ENCODE measurements around the gene ZNF444. TPM values are rescaled to one million over a fixed set of nuclear protein-coding genes. Genes with fewer than 3 reads are reported as not detected.

ZNF444 gene
- total RNA-seq, 1 experiment from 2014 or later: 40.0 TPM

DNA sequence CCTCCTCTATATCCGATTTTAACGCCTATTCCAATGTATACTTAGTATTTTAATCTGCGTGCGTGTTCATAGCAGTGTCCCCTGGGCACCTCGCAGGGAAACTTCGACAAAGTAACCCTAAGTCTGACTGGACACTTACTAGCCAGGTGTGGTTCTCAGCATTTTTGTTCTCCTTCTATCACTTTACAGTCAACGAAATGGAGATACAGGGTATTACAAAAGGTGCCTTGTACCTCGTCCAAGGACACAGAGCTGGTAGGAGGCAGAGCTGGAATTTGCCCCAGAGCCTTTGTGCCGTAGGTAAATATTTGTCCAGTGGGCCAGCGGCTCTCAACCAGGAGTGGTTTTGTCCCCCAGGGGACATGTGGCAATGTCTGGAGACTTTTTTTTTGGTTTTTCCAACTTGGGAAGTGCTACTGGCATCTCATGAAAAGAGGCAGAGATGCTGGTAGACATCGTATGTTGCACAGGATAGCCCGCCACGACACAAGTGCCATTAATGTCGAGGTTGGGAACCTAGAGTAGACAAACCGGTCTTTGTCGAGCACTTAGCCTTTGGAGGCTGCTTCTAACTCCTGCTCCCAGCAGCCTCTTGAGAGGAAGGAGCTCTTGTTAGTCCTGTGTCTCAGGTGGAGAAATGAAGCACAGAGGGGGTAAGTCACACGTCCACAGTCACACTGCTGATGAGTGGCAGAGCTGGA is 1.1 kb downstream of the ZNF444 start:
- Histone ChIP-seq H3K79me2 (ENCODE audit: low read length) (peaks cover 44% of the 10 kb centered on the region), H3K4me3 (ENCODE audit: low read length) (peak overlapping the region; percentile 80), H3K9ac (ENCODE audit: low read length) (peak overlapping the region; percentile 49), H3K36me3 (ENCODE audit: low read depth, low read length) (no peaks in the 10 kb centered on the region), H3K9me3 (ENCODE audit: low read length) (no peaks in the 10 kb centered on the region), H3K4me2 (ENCODE audit: low read length) (peak overlapping the region; percentile 91), H2AFZ (ENCODE audit: low read length) (peak overlapping the region; percentile 71), H3F3A (ENCODE audit: low read length, unreplicated experiment) (no peaks in the 10 kb centered on the region), H3K27me3 (ENCODE audit: low read length) (no peaks in the 10 kb centered on the region), H3K4me1 (ENCODE audit: insufficient read depth, low read length) (peaks cover 21% of the 10 kb centered on the region), H4K20me1 (ENCODE audit: low read length) (no peaks in the 10 kb centered on the region), H3K27ac (ENCODE audit: low read length) (peak overlapping the region; percentile 31), H3K9me2 (replicated peaks; ENCODE audit: low read length) (no peaks in the 10 kb centered on the region)
- DNase-seq (peak; percentile 75), ATAC-seq (0 out of 2 replicates have a peak, but pooled peaks have one; percentile 1)
- CTCF ChIA-PET: interaction anchor here (0.6 kb wide), 1 partner anchor 191 kb away, joined by 8 read pairs; no protein-coding TSS in a partner anchor
- BruUV-seq (replicated peaks): TSS peak; percentile 40
- POLR2A ChIA-PET (ENCODE audit: unreplicated experiment): no interaction called here
- intact Hi-C loops (cut with micrococcal nuclease): loop anchor here (5.0 kb wide), 1 partner anchor 335 kb away; the partner anchor contains the start of gene ZNF667
- TF ChIP-seq, protein P1, sequence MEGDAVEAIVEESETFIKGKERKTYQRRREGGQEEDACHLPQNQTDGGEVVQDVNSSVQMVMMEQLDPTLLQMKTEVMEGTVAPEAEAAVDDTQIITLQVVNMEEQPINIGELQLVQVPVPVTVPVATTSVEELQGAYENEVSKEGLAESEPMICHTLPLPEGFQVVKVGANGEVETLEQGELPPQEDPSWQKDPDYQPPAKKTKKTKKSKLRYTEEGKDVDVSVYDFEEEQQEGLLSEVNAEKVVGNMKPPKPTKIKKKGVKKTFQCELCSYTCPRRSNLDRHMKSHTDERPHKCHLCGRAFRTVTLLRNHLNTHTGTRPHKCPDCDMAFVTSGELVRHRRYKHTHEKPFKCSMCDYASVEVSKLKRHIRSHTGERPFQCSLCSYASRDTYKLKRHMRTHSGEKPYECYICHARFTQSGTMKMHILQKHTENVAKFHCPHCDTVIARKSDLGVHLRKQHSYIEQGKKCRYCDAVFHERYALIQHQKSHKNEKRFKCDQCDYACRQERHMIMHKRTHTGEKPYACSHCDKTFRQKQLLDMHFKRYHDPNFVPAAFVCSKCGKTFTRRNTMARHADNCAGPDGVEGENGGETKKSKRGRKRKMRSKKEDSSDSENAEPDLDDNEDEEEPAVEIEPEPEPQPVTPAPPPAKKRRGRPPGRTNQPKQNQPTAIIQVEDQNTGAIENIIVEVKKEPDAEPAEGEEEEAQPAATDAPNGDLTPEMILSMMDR (conservative IDR thresholded peaks at IDR 0.05; ENCODE audit: low read depth, low read length): no peak
- no peak for TF ChIP-seq EZH2phosphoT487 (IDR thresholded peaks at IDR 0.05; ENCODE audit: borderline replicate concordance, low read length)
- no peak for TF ChIP-seq EZH2 (IDR thresholded peaks at IDR 0.05; ENCODE audit: low read length, unreplicated experiment)

DNA sequence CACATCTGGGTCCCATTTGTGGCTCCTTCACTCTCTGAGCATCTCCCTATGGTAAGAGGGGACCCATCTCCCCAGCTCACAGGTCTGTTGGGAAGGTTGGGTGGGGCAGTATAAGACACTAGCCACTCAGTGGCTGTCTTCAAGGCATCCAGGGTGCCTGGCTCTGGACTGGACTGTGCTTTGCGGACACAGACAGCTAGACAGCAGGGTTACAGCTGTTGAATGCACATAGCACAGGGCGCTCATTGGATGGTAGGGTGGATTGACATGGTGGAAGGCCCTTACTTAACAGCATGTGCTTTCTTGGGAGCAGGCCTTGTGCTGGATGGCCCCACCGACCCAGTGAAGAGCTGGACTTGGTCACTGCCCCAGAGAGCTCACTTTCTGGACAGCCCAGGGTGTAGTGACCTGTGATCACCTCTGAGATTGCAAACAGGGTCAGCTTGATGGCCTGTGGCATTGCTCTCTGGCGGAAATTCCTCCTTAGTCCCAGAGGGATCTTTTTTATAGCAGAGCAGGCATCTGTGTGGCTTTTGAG is 1.9 kb downstream of the ZNF444 start:
- ATAC-seq (no peak), DNase-seq (no peak)
- no peaks in the 10 kb centered on the region for H3F3A ChIP-seq (ENCODE audit: low read length, unreplicated experiment)
- H3K27ac ChIP-seq (ENCODE audit: low read length): peak overlapping the region; percentile 31; the same call in 1 of the 2 replicates
- CTCF ChIA-PET: no interaction called here
- POLR2A ChIA-PET (ENCODE audit: unreplicated experiment): no interaction called here
- H2AFZ ChIP-seq (ENCODE audit: low read length): no peak overlapping the region
- H3K27me3 ChIP-seq (ENCODE audit: low read length): no peaks in the 10 kb centered on the region
- BruUV-seq (replicated peaks): no TSS peak
- no peaks in the 10 kb centered on the region for H3K9me3 ChIP-seq (ENCODE audit: low read length)
- H3K4me1 ChIP-seq (ENCODE audit: insufficient read depth, low read length): peaks cover 21% of the 10 kb centered on the region
- H3K36me3 ChIP-seq (ENCODE audit: low read depth, low read length): no peaks in the 10 kb centered on the region; the same call in 1 of the 2 replicates
- H3K79me2 ChIP-seq (ENCODE audit: low read length): peaks cover 44% of the 10 kb centered on the region
- H4K20me1 ChIP-seq (ENCODE audit: low read length): no peaks in the 10 kb centered on the region
- H3K9me2 ChIP-seq (replicated peaks; ENCODE audit: low read length): no peaks in the 10 kb centered on the region
- peak overlapping the region; percentile 80; the same call in 1 of the 2 replicates for H3K4me3 ChIP-seq (ENCODE audit: low read length)
- peak overlapping the region; percentile 91 for H3K4me2 ChIP-seq (ENCODE audit: low read length)
- H3K9ac ChIP-seq (ENCODE audit: low read length): no peak overlapping the region
- no peak for TF ChIP-seq EZH2 (IDR thresholded peaks at IDR 0.05; ENCODE audit: low read length, unreplicated experiment)
- TF ChIP-seq EZH2phosphoT487 (IDR thresholded peaks at IDR 0.05; ENCODE audit: borderline replicate concordance, low read length): no peak
- TF ChIP-seq, protein P1 (conservative IDR thresholded peaks at IDR 0.05; ENCODE audit: low read depth, low read length): no peak
- intact Hi-C loops (cut with micrococcal nuclease): loop anchor here (5.0 kb wide), 1 partner anchor 334 kb away; the partner anchor contains the start of gene ZNF667
